SU-DHL-6 (cell line): ENCODE data around the gene P4HB.

Source experiments
- H2AFZ ChIP-seq: fragments of 200-600 bp; sonication (generic); 2 replicates; pipeline ENCODE4 v1.6.1; 2014; ENCODE audit warnings: low read depth, mild to moderate bottlenecking, moderate library complexity, mixed read lengths, antibody characterized with exemption, low read length; ENCODE audit not compliant: severe bottlenecking
- H3F3A ChIP-seq: fragments of 200-600 bp; shearing (Covaris generic); 2 replicates; pipeline ENCODE4 v1.6.0; 2016; ENCODE audit warnings: antibody characterized with exemption, mild to moderate bottlenecking; ENCODE audit not compliant: insufficient read depth
- H3K27ac ChIP-seq: fragments of 200-600 bp; sonication (generic); 2 replicates; pipeline ENCODE4 v1.5.1; 2016; ENCODE audit warnings: low read depth, mild to moderate bottlenecking, low read length, moderate library complexity, mixed read lengths
- H3K27me3 ChIP-seq: fragments of 200-600 bp; sonication (generic), shearing (Covaris generic); 2 replicates; pipeline ENCODE4 v1.6.0; 2014; ENCODE audit warnings: mild to moderate bottlenecking, low read length
- H3K36me3 ChIP-seq: fragments of 200-600 bp; sonication (generic); 2 replicates; pipeline ENCODE4 v1.6.1; 2014; ENCODE audit warnings: mild to moderate bottlenecking, low read length, mixed read lengths
- H3K4me2 ChIP-seq: fragments of 300-600, 200-600 bp; shearing (Covaris generic), sonication (generic); 2 replicates; pipeline ENCODE4 v1.6.0; 2014; ENCODE audit warnings: low read length, low read depth, mild to moderate bottlenecking; ENCODE audit not compliant: poor library complexity, severe bottlenecking
- H3K4me3 ChIP-seq: fragments of 200-600 bp; sonication (generic); 2 replicates; pipeline ENCODE4 v1.5.1; 2014; ENCODE audit warnings: antibody characterized with exemption, low read length, mild to moderate bottlenecking, mixed read lengths; ENCODE audit not compliant: insufficient read depth, poor library complexity, severe bottlenecking
- H3K79me2 ChIP-seq: fragments of 200-600 bp; sonication (generic); 2 replicates; pipeline ENCODE4 v1.6.1; 2014; ENCODE audit warnings: mild to moderate bottlenecking, low read length, moderate library complexity; ENCODE audit not compliant: insufficient read depth
- H3K9ac ChIP-seq: fragments of 200-600 bp; sonication (generic); 2 replicates; pipeline ENCODE4 v1.7.0; 2014; ENCODE audit warnings: mild to moderate bottlenecking, low read length
- H3K9me2 ChIP-seq: fragments of 200-600 bp; sonication (generic); replicated peaks from 2 replicates; pipeline ENCODE4 v1.6.1; 2014; ENCODE audit warnings: low read length; ENCODE audit not compliant: insufficient read depth
- H3K9me3 ChIP-seq: fragments of 200-600 bp; sonication (generic); 2 replicates; pipeline ENCODE4 v1.6.1; 2014; ENCODE audit warnings: low read length, mixed read lengths; ENCODE audit not compliant: insufficient read depth
- H4K20me1 ChIP-seq: fragments of 200-600 bp; sonication (generic); 2 replicates; pipeline ENCODE4 v1.6.1; 2014; ENCODE audit warnings: low read depth, mild to moderate bottlenecking, antibody characterized with exemption, low read length, moderate library complexity, mixed read lengths
- CTCF ChIP-seq: fragments of 200-600 bp; sonication (generic); IDR thresholded peaks from one replicate; pipeline ENCODE4 v1.5.1; 2017; ENCODE audit warnings: antibody characterized with exemption, mild to moderate bottlenecking, low read length, moderate library complexity; ENCODE audit not compliant: insufficient read depth, poor library complexity, severe bottlenecking
- EZH2phosphoT487 ChIP-seq: fragments of 200-600 bp; sonication (generic), shearing (Covaris generic); conservative IDR thresholded peaks from 2 replicates; pipeline ENCODE4 v1.6.1; 2018; ENCODE audit warnings: mild to moderate bottlenecking, antibody characterized with exemption, low read length, moderate library complexity, mixed read lengths

P4HB gene

DNA sequence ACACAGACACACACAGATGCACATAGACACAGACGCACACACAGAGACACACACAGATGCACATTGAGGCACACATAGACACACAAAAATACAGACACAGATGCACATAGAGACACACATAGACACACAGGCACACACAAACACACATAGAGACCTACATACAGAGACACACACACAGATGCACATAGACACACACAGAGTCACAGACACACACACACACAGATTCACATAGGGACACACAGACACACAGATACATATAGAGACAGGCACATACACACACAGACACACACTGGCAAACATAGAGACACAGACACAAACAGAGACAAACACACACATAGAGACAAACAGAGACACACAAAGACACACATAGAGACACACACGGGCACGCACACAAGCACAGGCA lies 66.3 kb downstream of the P4HB start:
- no peaks in the 10 kb centered on the region for H3K9me3 ChIP-seq
- TF ChIP-seq CTCF, result no peak
- no peak for TF ChIP-seq EZH2phosphoT487
- H3K27ac ChIP-seq, result no peak overlapping the region
- H3K79me2 ChIP-seq, result no peaks in the 10 kb centered on the region
- H3K9ac ChIP-seq, result no peak overlapping the region
- H4K20me1 ChIP-seq, result no peaks in the 10 kb centered on the region
- H2AFZ ChIP-seq, result no peak overlapping the region
- no peaks in the 10 kb centered on the region for H3K27me3 ChIP-seq
- no peaks in the 10 kb centered on the region for H3F3A ChIP-seq
- no peaks in the 10 kb centered on the region for H3K9me2 ChIP-seq
- no peaks in the 10 kb centered on the region for H3K36me3 ChIP-seq
- no peak overlapping the region for H3K4me3 ChIP-seq
- H3K4me2 ChIP-seq, result no peak overlapping the region
